Measurements from ENCODE around the gene GJA3.
"Not testable (repeated sequence)": the region's sequence is repeated elsewhere in the genome, so short reads cannot be mapped to it uniquely, and the experiment has no call there.

Gene GJA3

DNA sequence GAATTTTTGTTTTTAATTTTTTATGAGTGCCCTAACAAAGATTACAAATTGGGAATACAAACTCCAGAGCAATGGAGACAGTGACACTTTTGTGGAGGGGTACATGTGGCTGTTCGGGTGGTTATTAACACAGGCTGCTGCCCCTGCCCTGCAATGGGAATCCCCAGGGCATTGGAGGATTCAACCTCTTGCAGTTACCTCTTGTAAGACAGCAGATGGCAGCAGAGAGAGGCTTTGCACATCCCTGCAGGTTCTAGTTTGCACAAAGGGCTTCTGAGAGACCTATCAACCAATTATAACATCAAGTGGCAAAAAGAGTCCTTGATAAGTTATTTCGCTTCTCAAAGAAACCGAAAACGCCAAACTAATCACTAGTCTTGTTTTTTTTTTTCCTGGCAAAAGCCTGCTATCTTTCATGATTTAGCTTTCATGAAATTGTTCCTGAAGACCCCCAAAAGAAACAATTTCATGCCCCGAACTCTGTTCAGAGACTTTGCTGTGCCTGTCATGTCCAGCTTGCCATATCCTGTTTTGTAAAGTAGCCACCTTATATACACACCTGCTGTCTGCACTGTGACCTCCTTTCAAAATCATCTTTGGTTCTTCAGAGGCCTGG is 21.5 kb upstream of the GJA3 start:
- FAIRE-seq: peak; percentile 63

GRCh38 chr13:20181188-20181587 is 20.3 kb upstream of the GJA3 start:
- no peak for FAIRE-seq

DNA sequence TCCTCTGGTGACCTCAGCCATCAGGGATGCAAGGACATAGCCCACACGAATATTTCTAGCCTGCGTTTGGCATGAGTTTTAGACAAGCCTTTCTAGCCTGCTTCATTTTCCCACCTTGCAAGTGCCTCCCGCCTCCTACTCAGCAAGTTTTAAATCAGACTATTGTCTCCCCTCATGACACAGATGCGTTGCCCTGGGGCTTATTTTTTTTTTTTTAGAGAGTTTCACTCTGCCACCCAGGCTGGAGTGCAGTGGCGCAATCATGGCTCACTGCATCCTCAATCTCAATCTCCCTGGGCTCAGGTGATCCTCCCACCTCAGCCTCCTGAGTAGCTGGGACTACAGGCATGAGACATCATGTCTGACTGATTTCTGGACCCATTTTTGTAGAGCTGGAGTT is 17.3 kb upstream of the GJA3 start:
- no peak for FAIRE-seq

GRCh38 chr13:20177049-20177831 is 16.4 kb upstream of the GJA3 start:
- FAIRE-seq: no peak

DNA sequence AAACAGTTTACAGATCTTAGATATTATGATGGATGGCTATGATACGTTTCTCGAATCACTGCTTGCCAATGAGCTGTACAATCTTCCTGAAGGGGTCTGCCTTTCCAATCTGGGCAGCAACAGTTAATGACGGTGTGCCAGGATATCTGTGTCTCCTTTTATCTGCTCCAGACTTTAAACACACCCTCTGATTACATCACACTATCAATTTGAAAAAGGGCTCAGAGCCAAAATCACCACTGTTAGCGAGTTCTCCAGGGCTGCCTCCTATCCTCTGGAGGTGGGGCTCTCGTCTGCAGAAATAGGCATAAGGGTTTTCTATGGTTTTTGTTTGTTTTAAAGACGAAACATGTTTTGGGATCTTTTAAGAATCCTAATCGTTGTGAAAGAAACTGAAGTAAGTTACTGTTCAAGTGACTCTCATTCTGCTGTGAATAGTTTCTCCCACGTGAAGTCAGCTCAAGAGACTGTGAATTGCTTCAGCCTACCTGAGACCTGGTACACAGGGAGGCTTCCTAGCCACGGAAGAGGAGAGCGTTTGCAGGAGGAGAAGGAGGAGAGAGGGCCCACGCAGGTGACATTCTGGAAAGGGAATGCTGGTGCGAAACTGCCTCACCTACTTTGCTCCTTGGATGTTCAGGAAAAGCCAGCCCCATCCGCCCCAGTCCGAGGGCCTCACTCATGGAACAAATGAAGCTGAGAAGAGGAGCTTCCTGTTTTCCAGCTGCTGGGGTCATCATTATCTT is 15.2 kb upstream of the GJA3 start:
- FAIRE-seq: no peak

DNA sequence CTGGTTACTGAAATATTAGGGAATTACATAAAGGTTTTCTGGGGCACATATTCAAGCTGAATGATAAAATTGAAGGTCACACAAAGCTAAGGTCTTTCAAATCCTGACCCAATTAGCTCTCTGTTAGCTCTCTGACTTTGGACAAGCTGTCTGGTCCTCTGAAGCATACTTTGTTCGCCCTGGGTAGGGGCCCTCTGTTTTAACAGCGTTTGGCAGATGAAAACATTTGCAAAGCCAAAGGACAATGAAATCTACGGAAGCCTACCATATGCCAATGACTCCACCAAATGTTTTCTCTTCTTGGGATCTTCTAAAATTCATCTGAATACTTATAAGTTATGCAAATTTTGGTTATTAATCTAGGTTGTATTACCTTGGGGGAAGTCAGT is 14.5 kb upstream of the GJA3 start:
- no peak for FAIRE-seq

DNA sequence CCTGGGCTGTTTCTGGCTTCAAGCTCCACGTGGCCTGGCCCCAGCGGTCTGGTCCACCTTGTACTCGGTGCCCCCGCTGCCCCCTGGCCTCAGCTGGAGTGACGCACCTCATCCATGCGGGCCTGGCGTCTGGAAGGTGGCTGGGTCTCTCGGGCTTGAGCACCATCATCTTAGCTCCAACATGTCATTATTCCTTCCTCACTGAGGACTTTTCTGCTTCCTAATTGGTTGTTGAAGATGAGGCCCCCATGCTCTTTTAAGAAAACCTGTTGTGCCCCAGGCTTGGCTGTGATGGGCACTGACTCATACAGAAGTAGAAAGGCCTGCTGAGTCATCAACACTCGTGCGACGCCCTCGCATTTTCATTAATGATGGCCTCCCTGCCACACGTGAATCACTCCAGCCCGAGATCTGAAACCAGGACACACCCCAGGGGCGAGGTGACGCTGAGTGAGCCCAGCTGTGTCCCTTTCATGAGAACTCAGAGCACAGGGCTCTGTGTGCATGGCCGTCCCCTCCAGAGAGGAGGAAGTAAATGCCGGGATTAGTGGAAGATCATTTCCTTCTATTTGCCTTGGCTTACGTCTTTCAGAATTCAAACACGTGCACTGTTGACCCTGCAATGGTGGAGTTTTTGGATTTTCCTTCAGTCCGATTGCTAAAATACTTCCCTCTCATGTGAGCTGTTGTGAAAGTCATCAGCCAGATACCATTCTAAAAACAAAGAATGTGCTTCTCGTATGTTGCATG is 14.0 kb upstream of the GJA3 start:
- no peak for FAIRE-seq

DNA sequence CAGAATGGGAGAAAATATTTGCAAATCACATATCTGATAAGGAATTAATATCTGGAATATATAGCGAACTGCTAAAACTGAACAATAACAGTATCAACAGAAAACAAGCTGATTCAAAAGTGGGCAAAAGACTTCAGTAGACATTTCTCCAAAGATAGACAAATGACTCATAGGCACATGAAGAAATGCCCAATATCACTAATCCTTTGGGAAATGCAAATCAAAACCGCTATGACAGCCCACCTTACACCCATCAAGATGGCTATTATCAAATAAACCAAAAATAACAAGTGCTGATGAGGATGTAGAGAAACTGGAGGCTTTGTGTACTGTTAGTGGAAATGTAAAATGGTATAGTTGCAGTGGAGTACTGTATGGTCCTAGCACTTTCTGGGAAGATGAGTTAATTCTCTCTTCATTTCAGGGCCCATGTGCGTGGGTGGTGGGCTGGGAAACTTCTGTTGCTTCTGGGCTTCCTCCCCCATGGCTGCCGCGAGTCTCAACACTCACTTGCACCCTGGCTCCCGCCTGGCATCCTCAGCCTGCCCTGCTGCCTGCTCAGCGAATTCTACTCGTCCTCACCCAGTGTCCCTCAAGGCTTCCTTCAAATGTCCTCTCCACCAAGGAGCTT is 12.4 kb upstream of the GJA3 start:
- no peak for FAIRE-seq

- FAIRE-seq: no peak
These were observed 10.5 kb upstream of the GJA3 start for GRCh38 chr13:20171364-20171763.

- FAIRE-seq: no peak
These were observed 10.1 kb upstream of the GJA3 start for GRCh38 chr13:20170921-20171320.

GRCh38 chr13:20168396-20168795 is 7.5 kb upstream of the GJA3 start:
- no peak for FAIRE-seq

GRCh38 chr13:20165417-20166257 is 4.8 kb upstream of the GJA3 start:
- FAIRE-seq: no peak

DNA sequence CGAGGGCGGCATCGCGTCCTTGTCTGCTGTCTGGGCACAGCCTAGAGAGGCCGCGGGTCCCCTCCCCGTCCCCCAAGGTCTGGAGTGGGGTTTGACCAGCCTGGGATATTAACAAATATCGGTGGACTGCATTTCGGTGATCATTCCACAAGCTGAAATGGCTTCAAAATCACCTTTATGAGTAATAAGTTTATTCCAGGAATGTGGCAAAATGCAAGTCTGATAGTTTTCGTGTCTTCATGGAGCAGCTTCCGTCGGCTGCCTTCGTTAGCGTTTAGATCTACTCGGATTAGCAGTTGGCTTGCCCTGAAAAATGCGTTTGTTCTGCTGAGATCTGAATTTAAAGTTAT is 1.1 kb upstream of the GJA3 start:
- no peak for FAIRE-seq

DNA sequence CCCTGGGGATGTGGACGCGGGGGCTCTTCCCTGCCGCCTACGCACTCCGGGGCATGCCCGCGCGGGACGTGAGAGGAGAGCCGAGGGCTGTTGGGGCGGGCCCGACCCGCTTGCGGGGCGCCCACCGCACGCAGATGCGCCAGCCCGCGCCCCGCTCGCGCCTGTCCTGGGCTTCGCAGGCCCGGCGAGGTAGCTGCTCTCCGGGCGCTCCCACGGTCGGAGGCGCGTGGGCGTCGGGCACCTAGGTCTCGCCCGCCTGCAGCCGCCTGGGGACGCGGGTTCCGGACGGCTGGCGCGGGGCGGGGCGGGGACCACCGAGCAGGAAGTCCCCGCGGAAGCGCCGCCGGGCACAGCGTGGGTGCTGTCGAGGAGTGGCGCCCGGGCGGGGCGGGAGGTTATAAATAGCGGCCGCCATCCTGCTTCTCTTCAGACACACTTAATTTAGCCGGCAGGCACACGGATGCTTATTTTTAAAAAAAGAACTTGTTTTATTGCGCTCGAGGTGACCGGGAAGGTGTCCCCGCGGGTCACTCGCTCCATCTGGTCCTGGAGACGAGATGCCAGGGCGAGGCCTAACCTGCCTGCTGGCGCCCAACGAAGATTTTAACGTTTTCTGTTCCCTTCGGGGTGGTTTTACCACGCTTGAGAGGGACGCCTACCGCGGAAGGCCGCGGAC is 561 bp upstream of the GJA3 start:
- FAIRE-seq: no peak

GRCh38 chr13:20159646-20160305 is 1.1 kb downstream of the GJA3 start:
- no peak for FAIRE-seq

DNA sequence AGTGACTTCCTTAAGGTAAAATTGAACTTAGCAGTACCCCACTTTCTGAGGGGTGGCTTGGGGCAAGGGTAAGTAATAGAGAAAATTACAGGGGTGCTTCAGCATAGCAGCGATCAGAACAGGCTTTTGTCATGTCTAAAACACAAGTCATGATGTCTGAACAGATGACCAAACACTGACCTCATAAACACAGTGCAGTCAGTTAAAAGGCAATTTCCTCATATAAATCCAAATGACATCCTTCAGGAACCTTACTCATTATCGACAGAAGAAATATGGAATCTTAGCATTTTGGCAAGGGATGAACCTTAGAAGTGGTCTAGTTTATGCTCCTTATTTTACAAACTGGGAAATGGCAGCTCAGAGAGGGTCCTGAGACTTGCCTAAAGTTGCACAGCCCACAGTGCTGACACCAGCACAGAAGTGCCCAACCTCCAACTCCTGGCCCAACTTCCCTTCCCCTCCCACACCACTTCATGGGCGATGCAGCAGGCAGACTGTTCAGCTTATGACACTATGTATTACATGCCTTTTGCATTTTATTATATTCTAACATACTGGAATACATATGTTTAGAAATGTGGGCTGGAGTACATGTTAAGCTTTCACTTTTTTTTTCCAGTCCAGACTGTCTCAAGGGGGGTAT is 3.6 kb downstream of the GJA3 start:
- no peak for FAIRE-seq

DNA sequence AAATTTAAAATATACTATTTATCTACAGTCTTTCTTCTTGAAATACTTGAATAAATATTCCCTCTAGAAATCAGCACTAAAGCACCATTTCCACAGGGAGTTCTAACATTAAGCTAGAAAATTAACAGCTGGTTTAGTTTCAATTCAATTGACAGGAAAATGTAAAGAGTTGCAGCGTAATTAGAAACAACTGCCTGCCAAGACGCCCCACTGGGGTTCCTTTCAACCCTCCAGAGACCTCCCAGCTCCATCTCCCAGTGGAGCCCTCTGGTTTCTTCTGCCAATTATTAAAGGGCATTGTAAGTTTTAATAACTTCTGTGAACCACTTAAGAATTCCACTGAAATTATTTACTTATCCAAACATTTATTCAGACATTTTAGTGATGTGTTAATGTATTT is 4.2 kb downstream of the GJA3 start:
- FAIRE-seq: no peak

DNA sequence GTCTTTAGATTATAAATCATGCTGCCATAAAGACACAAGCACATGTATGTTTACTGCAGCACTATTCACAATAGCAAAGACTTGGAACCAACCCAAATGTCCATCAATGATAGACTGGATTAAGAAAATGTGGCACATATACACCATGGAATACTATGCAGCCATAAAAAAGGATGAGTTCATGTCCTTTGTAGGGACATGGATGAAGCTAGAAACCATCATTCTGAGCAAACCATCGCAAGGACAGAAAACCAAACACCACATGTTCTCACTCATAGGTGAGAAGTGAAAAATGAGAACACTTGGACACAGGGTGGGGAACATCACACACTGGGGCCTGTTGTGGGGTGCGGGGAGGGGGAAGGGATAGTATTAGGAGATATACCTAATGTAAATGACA is 7.6 kb downstream of the GJA3 start:
- not testable (repeated sequence) for FAIRE-seq

DNA sequence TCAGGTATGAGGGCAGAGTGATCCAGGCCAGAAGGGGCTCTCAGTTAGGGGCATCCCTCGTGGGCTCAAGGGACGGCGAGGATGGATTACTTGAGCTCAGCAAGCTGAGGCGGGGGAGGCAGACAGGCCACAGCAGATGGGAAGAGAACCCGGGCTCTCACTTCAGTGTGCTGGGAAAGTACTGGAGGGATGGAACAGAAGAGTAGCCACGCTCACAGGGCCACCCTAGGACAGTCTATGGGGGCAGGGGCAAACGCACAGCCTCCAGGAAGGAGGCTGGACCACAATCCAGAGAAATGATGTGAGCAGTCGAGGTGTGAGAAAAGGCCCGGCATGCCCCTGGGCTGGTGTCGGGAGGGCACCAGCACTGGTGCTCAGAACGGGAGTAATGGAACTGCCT is 9.2 kb downstream of the GJA3 start:
- no peak for FAIRE-seq

GRCh38 chr13:20151016-20151415 is 9.8 kb downstream of the GJA3 start:
- FAIRE-seq: no peak
